HG03565 (cell line): ENCODE measurements around the gene RGS4.

ENCODE experiments used
- ATAC-seq: cut with Tn5 transposase; IDR thresholded peaks from one replicate; pipeline ENCODE4 v1.9.1; 2021; ENCODE audit warnings: mild to moderate bottlenecking, moderate library complexity; ENCODE audit not compliant: unreplicated experiment

The RGS4 gene

DNA sequence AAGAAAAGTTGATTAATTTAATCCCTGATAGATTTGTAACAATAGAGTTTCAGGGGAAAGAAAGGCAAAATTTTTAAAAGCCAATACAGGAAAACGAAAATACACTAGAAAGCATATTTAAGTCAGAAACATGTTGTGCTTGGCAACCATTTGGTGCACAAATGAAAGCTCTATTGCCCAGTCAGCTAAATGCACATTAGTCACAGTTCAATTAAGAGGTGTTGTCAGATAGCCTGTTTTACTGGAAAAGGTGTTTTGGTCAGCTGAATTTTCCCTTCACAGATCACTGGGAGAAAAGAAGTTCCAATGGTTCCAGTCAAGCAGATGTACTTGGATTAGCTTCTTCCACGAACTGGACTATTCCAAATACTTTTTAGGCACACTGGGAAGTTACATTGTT lies 25.4 kb downstream of the RGS4 start:
- no peak for ATAC-seq

DNA sequence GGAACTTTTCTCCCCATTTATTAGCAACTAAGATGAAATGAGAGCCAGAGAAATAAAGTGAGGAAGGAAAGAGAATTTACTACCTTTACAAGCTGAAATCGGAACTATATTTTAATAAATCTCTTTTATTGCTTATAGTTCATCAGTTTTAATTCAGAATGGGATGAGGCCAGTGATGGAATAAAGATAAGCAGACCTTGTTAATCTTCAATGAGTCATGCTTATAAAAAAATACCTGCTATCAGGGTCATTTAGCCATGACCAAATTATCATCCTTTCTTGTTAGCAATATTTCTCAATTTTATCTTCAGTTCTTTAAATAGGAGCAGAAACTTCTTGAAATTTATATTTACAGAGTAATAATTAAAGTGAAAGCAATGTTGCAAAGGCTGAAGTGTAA lies 26.1 kb downstream of the RGS4 start:
- ATAC-seq, result no peak

DNA sequence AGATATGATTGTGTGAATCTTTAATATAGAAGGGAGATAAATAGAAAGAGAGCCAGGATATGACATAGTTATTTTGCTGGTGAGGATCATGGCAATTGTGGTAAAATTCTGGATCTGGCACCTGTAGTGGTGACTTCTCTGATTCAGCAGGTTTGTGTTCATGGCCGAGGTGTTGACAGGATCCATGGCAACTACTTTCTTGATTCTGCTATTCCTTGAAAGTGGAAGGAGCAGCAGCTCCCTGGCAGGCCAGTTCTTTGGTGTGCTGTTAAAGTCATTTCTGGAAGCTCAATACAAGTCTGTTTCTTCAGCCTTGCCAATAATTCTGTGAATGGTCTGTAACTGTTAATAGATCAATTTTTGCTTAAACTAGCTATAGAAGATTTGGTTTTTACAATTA lies 33.4 kb downstream of the RGS4 start:
- no peak for ATAC-seq

DNA sequence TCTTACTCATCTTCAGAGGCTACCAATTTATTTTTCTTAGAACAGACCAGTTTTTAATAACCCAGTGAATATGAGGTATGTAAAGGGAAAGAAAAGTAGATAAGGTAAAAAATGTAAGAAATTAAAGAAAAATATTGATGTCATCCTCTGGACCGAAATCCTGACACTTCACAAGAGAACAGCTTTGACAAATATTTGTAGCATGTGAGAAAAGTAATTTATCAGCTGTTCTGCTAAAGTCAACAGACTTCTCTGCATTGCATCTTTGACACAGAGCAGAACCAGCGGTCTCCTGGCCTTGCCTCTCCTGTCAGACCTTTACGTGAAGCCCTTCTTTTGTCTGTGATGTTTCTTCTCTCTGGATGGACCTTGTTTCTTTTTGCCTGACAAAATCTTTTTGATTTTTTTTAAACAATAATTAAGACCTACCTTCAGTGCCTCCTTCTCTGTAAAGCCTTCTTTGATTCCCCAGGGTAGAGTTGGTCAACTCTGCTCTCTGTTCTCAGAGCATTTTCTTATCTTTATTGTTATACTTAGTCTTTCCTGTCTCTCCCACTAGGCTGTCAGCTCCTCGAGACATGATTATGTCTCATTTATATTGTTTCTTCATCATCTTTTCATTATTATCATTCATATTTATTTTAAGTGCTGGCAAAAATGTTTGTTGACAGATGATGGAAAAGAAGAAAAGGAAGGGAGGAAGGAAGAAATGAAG lies 35.4 kb downstream of the RGS4 start:
- no peak for ATAC-seq

DNA sequence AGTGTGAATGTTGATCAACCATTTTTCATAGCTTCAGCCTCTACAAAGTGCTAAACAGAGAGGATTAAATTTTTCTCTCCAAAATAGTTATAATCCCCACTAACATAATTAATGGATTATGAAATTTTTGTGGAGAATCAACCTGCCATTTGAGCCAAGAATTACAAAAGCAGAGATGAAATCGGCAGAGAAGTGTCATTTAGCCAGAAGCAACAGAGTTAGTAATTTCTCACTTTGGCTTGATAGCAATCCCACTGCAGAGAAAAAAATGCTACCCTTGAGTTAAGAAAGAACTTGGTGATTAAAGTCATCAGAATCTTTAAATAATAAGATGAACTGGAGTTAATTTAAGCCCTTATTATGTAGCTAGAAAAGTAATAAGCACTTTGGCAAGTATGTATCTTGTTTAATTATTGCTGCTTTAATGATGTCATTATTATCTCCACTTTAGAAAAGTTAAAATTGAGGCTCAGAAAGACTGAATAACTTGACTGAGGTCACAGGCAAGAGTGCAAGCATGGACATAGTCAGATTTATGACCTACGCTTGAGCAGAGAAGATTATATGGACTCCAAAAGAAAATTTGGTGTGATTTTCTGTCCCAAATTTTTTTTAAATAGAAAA lies 37.3 kb downstream of the RGS4 start:
- ATAC-seq, result no peak

DNA sequence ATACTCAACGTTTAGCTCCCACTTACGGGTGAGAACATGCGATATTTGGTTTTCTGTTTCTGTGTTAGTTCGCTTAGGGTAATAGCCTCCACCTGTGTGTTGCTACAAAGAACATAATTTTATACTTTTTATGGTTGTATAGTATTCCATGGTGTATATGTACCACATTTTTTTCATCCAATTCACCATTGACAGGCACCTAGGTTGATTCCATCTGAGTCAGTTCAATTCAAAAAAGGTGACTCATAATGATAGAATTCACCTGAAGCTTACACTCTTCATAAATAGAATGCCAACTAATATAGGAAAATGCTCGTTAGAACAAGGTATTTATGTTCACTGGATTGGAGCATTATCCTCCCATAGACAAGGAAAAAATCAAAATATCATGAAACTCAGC lies 38.5 kb downstream of the RGS4 start:
- no peak for ATAC-seq

DNA sequence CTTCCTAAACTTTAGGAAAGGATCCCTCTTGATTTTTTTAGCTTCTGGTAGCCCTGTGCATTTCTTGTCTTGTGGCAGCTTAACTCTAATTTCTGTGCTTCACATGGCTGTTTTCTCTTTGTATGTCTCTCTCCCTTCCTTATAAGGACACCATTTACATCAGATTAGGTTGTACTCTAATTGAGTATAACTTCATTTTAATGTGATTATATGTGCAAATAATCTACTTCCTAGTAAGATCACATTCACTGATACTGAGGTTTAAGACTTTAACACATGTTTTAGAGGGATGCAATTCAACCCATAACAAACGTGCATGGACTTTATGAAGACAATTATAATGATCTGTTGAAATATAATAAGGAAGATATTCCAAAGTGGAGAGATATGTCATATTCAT lies 46.7 kb downstream of the RGS4 start:
- no peak for ATAC-seq

DNA sequence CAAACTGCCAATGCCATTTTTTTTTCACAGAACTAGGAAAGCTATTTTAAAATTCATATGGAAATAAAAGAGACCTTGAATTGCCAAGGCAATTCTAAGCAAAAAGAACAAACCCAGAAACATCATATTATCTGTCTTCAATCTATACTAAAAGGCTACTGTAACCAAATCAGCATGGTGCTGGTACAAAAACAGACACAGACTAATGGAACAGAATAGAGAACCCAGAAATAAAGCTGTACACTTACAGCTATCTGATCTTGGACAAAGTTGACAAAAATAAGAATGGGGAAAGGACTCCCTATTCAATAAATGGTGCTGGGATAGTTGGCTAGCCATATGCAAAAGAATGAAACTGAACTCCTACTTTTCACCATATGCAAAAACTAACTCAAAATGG lies 50.5 kb downstream of the RGS4 start:
- ATAC-seq, result no peak

DNA sequence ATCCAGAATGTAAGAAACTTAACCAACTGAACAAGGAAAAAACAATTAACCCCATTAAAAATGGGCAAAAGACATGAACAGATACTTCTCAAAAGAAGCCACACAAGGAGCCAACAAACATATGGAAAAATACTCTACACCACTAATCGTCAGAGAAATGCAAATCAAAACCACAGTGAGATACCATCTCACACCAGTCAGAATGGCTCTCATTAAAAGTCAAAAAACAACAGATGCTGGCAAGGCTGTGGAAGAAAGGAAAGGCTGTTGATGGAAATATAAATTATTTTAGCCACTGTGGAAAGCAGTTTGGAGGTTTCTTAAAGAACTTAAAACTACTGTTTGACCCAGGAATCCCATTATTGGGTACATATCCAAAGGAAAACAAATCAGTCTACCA lies 51.2 kb downstream of the RGS4 start:
- ATAC-seq, result no peak

DNA sequence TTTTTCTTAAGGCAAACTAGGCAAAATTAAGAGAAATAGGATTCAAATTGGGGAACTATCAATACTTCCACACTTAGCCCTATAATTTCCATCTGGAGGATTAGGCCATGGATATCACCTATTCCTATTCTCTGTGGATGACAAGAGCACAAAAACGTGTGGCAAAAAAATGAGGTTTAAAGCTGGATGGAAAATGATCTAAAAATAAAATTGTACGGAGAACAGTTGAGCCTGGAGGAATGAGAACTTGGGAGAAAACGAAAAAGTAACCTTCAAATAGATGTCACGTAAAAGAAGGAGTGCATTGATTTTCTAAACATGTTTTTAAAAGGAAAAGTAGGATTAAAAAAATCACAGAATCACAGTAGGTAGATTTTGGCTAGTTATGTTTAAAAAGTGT lies 55.7 kb downstream of the RGS4 start:
- ATAC-seq, result no peak
